ENCODE results near the gene MRPL49. TPM values are rescaled to one million over a fixed set of nuclear protein-coding genes. Genes with fewer than 3 reads are reported as not detected.
A peak's percentile ranks its signal among the peaks of the same experiment; 100 is the strongest.
"Not testable (repeated sequence)": the region's sequence is repeated elsewhere in the genome, so short reads cannot be mapped to it uniquely, and the experiment has no call there.

The MRPL49 gene
- total RNA-seq, 4 donors from 2014 or later, result 48.0 to 68.5 (median 61.7) TPM

DNA sequence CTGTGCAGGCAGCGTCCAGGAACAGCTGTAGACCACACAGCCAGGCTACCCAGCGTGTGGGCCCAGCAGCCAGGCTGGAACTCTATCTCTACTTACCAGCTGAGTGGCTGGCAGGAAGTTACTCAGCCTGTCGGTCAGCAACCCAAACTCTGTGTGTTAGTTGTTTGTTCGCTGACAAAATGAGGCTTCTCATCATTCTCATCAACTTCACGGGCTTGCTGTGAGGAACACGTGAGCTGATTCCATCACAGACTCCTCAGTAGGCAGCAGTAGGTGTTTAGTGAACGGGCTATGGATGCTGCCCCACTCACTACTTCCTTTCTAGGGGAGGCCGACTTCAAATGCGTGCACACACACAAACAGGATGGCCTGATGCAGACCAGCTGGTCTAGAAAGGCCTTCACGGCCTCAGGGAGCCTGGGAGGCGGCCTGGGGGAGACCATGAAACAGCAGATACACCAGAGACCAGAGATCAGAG is 47.1 kb downstream of the MRPL49 start:
- TF ChIP-seq POLR2A (IDR thresholded peaks at IDR 0.05) (no peak), EP300 (IDR thresholded peaks at IDR 0.05) (no peak), POLR2AphosphoS5 (IDR thresholded peaks at IDR 0.05) (no peak)
- TF ChIP-seq, protein P1, sequence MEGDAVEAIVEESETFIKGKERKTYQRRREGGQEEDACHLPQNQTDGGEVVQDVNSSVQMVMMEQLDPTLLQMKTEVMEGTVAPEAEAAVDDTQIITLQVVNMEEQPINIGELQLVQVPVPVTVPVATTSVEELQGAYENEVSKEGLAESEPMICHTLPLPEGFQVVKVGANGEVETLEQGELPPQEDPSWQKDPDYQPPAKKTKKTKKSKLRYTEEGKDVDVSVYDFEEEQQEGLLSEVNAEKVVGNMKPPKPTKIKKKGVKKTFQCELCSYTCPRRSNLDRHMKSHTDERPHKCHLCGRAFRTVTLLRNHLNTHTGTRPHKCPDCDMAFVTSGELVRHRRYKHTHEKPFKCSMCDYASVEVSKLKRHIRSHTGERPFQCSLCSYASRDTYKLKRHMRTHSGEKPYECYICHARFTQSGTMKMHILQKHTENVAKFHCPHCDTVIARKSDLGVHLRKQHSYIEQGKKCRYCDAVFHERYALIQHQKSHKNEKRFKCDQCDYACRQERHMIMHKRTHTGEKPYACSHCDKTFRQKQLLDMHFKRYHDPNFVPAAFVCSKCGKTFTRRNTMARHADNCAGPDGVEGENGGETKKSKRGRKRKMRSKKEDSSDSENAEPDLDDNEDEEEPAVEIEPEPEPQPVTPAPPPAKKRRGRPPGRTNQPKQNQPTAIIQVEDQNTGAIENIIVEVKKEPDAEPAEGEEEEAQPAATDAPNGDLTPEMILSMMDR (IDR thresholded peaks at IDR 0.05), result no peak
- Histone ChIP-seq H3K27me3 (no peaks in the 10 kb centered on the region), H3K27ac (no peak overlapping the region), H3K4me1 (no peaks in the 10 kb centered on the region), H3K9me3 (no peaks in the 10 kb centered on the region), H3K36me3 (no peaks in the 10 kb centered on the region), H3K4me3 (no peak overlapping the region)
- WGBS, result 82% methylated on average over 11 of the region's 11 CpGs
- DNase-seq (ENCODE audit: low spot score in 2 of 2), result no peak

DNA sequence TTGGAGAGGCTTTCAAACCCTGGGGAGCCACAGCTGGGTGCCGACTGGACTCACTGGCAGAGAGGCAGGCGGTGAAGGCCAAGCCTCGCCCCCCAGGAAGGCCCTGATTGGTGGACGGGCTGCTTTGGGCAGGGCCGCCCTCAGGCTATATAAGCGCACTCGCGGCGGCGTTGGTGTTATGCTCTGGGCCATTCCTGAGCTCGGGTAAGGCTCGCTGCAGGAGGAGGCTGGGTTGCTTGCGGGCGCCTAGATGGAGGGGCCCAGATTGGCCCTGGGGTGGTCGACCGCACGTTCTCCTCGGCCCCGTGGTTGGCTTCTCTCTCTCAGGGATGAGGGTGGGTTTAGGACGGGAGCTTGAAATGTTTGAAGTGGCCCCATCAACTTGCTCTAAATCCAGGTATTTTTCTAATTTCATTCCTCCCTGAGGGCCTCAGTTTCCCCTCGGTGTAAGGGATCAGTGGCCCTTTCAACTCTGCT is 48.0 kb downstream of the MRPL49 start, which contains the start of gene SPDYC:
Gene SPDYC, plus strand, starts transcription at position 176 of the 477 bp plus-strand sequence. CDS start 1,125 bp downstream, outside the sequence.
- Histone ChIP-seq H3K27me3 (no peaks in the 10 kb centered on the region), H3K36me3 (no peaks in the 10 kb centered on the region), H3K4me3 (no peak within 1 kb of the TSS), H3K4me1 (no peaks in the 10 kb centered on the region), H3K27ac (no peak within 1 kb of the TSS), H3K9me3 (no peaks in the 10 kb centered on the region)
- WGBS, result 82% methylated on average over 7 of the region's 21 CpGs
- TF ChIP-seq EP300 (IDR thresholded peaks at IDR 0.05) (no peak), POLR2A (IDR thresholded peaks at IDR 0.05) (no peak), POLR2AphosphoS5 (IDR thresholded peaks at IDR 0.05) (no peak)
- TF ChIP-seq, protein P1 (IDR thresholded peaks at IDR 0.05), result no peak
- DNase-seq (ENCODE audit: low spot score in 2 of 2), result no peak

DNA sequence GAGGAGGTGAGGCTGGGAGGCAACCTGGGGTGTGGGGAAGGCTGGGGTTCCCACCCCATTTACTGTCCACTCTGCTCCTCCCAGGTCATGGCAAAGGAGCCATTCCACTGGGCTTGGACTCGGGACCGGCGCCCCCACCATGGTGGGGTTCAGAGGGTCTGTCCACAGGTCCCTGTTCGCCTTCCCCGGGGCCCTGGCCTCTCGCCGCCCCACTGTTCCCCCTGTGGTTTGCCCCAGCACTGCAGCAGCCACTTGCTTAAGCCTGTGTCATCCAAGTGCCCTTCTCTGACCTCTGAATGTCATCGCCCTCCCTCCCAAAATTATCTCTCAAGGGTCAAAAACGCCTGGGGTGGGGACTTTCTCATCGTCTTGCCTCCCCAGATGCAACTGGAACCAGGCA is 50.5 kb downstream of the MRPL49 start:
- no peaks in the 10 kb centered on the region for H3K4me1 ChIP-seq
- H3K27ac ChIP-seq, result no peak overlapping the region
- no peaks in the 10 kb centered on the region for H3K36me3 ChIP-seq
- H3K9me3 ChIP-seq, result no peaks in the 10 kb centered on the region
- TF ChIP-seq POLR2A (IDR thresholded peaks at IDR 0.05) (no peak), EP300 (IDR thresholded peaks at IDR 0.05) (no peak), POLR2AphosphoS5 (IDR thresholded peaks at IDR 0.05) (no peak)
- TF ChIP-seq, protein P1 (IDR thresholded peaks at IDR 0.05), result no peak
- WGBS, result 85% methylated on average over 10 of the region's 10 CpGs
- no peak overlapping the region for H3K4me3 ChIP-seq
- DNase-seq (ENCODE audit: low spot score in 2 of 2), result no peak
- no peaks in the 10 kb centered on the region for H3K27me3 ChIP-seq

DNA sequence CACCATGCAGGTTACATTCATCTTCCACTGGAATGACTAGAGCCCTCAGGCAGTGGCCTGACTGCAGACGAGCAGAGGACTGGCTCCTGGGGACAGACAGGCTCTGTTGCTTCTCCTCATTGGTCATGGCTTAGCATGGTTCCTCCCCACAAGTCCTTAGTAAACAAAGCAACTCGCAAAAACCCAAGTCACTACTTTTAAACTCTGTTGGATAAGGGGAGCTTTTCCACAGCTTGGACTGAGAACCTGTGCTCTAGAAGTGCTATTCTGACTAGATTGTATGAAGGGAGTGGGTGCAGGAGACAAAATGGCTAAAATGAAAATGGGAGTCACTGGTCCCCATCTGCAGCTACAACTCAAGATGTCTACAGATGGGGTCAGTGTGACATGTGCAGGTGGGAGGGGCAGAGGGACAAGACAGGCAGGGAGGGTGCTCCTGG is 52.5 kb downstream of the MRPL49 start:
- DNase-seq (ENCODE audit: low spot score in 2 of 2), result peak in 1 of 2 donors; percentile 18

More for the DNA sequence above, 52.5 kb downstream of the MRPL49 start:
- WGBS, result 55% methylated on average over 2 of the region's 2 CpGs
- not testable (repeated sequence) for H3K4me3 ChIP-seq, H3K27ac ChIP-seq, H3K27me3 ChIP-seq, H3K4me1 ChIP-seq, H3K9me3 ChIP-seq, H3K36me3 ChIP-seq

Other genes starting within 250 kb of the MRPL49 start
- 10 to 100 TPM; 47.8 to 85.4 (median 76.8) TPM for gene EHD1, start 243.7 kb upstream of the MRPL49 start, total RNA-seq
- 10 to 100 TPM; 69.5 to 82.2 (median 76.0) TPM for gene ATG2A, start 205.1 kb upstream of the MRPL49 start, total RNA-seq
- gene PPP2R5B, start 197.6 kb upstream of the MRPL49 start, total RNA-seq, result 10 to 100 TPM; 20.1 to 38.3 (median 27.3) TPM
- not detected for gene GPHA2, start 186.4 kb upstream of the MRPL49 start, total RNA-seq
- gene MAJIN, start 150.2 kb upstream of the MRPL49 start, total RNA-seq, result not detected
- under 1 TPM in 2 of 4 donors, not detected in 2; 0.30 to 0.38 TPM for gene BATF2, start 125.3 kb upstream of the MRPL49 start, total RNA-seq
- 10 to 100 TPM; 67.8 to 91.3 (median 87.8) TPM for gene ARL2, start 108.2 kb upstream of the MRPL49 start, total RNA-seq
- gene SNX15, start 94.9 kb upstream of the MRPL49 start, total RNA-seq, result 10 to 100 TPM; 12.1 to 30.9 (median 24.2) TPM
- gene SAC3D1, start 81.1 kb upstream of the MRPL49 start, total RNA-seq, result 10 to 100 TPM in 3 of 4 donors, 1 to 10 TPM in 1; 8.7 to 16.5 (median 12.4) TPM
- 1 to 10 TPM; 2.7 to 8.3 (median 5.1) TPM for gene NAALADL1, start 63.8 kb upstream of the MRPL49 start, total RNA-seq
- 1 to 10 TPM in 3 of 4 donors, under 1 TPM in 1; 0.91 to 6.8 (median 1.4) TPM for gene CDCA5, start 38.3 kb upstream of the MRPL49 start, total RNA-seq
- gene ZFPL1, start 38.1 kb upstream of the MRPL49 start, total RNA-seq, result 10 to 100 TPM; 34.1 to 58.5 (median 41.9) TPM
- gene VPS51, start 26.1 kb upstream of the MRPL49 start, total RNA-seq, result 100 to 1,000 TPM; 465 to 843 (median 596) TPM
- gene TM7SF2, start 10.4 kb upstream of the MRPL49 start, total RNA-seq, result 100 to 1,000 TPM in 2 of 4 donors, 10 to 100 TPM in 2; 76.5 to 214 (median 145) TPM
- 10 to 100 TPM in 3 of 4 donors, 1 to 10 TPM in 1; 9.0 to 23.3 (median 17.6) TPM for gene ZNHIT2, start 4.6 kb upstream of the MRPL49 start, total RNA-seq
- gene FAU, start 187 bp upstream of the MRPL49 start, total RNA-seq, result 100 to 1,000 TPM; 584 to 609 (median 602) TPM
- 10 to 100 TPM; 52.7 to 61.2 (median 56.9) TPM for gene SYVN1, start 12.2 kb downstream of the MRPL49 start, total RNA-seq
- gene SPDYC, start 47.9 kb downstream of the MRPL49 start, total RNA-seq, result not detected
- gene CAPN1, start 59.6 kb downstream of the MRPL49 start, total RNA-seq, result 100 to 1,000 TPM; 467 to 627 (median 561) TPM
- 10 to 100 TPM in 1 of 4 donors, 1 to 10 TPM in 3; 4.5 to 19.7 (median 7.3) TPM for gene POLA2, start 139.6 kb downstream of the MRPL49 start, total RNA-seq
- gene CDC42EP2, start 192.5 kb downstream of the MRPL49 start, total RNA-seq, result 1 to 10 TPM; 1.9 to 8.3 (median 5.7) TPM
- gene DPF2, start 211.5 kb downstream of the MRPL49 start, total RNA-seq, result 10 to 100 TPM; 17.8 to 35.8 (median 27.4) TPM
- under 1 TPM in 3 of 4 donors, not detected in 1; 0.32 to 0.76 (median 0.64) TPM for gene TIGD3, start 232.4 kb downstream of the MRPL49 start, total RNA-seq